Breast epithelium (tissue), 4 donors: ENCODE measurements around the gene DNM3. TPM values are rescaled to one million over a fixed set of nuclear protein-coding genes. Genes with fewer than 3 reads are reported as not detected.

Experiments used
- DNase-seq, 2 donors: peaks; one replicate each; pipeline ENCODE4 v3.0.0-alpha.2; 2019; ENCODE audit warnings: low spot score in 2 of 2
- H3K27ac ChIP-seq, 2 donors: fragments of 200-600 bp; sonication (generic) in 1 of 2; one replicate each; pipeline ENCODE4 v1.5.1; 2016 to 2019; ENCODE audit warnings: mild to moderate bottlenecking in 1 of 2
- H3K27me3 ChIP-seq, 2 donors: fragments of 200-600 bp; sonication (generic) in 1 of 2; one replicate each; pipeline versions ENCODE4 v1.5.1 to v1.6.0; 2017 to 2019; ENCODE audit warnings: control low read depth in 1 of 2, mild to moderate bottlenecking in 1 of 2
- H3K36me3 ChIP-seq: fragments of 200-600 bp; one replicate; pipeline ENCODE4 v1.5.1; 2019
- H3K4me1 ChIP-seq, 2 donors: fragments of 200-600 bp; sonication (generic); one replicate each; pipeline ENCODE4 v1.5.1; 2016 to 2019; ENCODE audit warnings: control low read depth in 1 of 2
- H3K4me3 ChIP-seq, 3 donors: fragments of 200-600 bp; sonication (generic); 1 replicate in 2 of 3; 2 replicates in 1 of 3; pipeline ENCODE4 v1.5.1; 2016 to 2019; ENCODE audit warnings: mild to moderate bottlenecking in 3 of 3, moderate library complexity in 2 of 3
- H3K9me3 ChIP-seq, 2 donors: fragments of 200-600 bp; sonication (generic) in 1 of 2; one replicate each; pipeline ENCODE4 v1.5.1; 2016 to 2019; ENCODE audit warnings: control low read depth in 1 of 2
- CTCF ChIP-seq, 3 donors: fragments of 450-650 bp; IDR thresholded peaks; one replicate each; pipeline ENCODE4 v1.5.1; 2016 to 2017; ENCODE audit warnings: antibody characterized with exemption in 3 of 3, mild to moderate bottlenecking in 3 of 3, moderate library complexity in 3 of 3
- POLR2A ChIP-seq: fragments of 450-650 bp; IDR thresholded peaks from one replicate; pipeline ENCODE4 v1.6.1; 2016; ENCODE audit warnings: antibody characterized with exemption, mild to moderate bottlenecking, moderate library complexity
- POLR2AphosphoS5 ChIP-seq, 3 donors: sonication (generic); formaldehyde crosslinking; IDR thresholded peaks; one replicate each; pipeline ENCODE4 v1.6.1; 2017; ENCODE audit warnings: antibody characterized with exemption in 3 of 3
- intact Hi-C: fragments of 100-400 bp; cut with DNase I; formaldehyde crosslinking; loops from one replicate; pipeline ENCODE4 v1.15.1; 2023; ENCODE audit warnings: low total_unique reads
- total RNA-seq, 3 donors: library from RNA; depleted of rRNA; stranded (reverse); fragments of >200 nt; gene quantifications; one replicate each; pipeline ENCODE4 v1.1.0, GENCODE V29; 2016

The DNM3 gene
- total RNA-seq, 3 donors from 2014 or later = 5.1 to 7.5 (median 6.6) TPM

GRCh38 chr1:172397633-172398032 is 556.3 kb downstream of the DNM3 start:
- TF ChIP-seq POLR2A (no peak), CTCF (IDR thresholded peaks at IDR 0.05) (no peak), POLR2AphosphoS5 (IDR thresholded peaks at IDR 0.05) (no peak)
- Histone ChIP-seq H3K9me3 (no peaks in the 10 kb centered on the region), H3K36me3 (no peaks in the 10 kb centered on the region), H3K27me3 (no peaks in the 10 kb centered on the region), H3K27ac (no peak overlapping the region), H3K4me3 (no peak overlapping the region), H3K4me1 (no peaks in the 10 kb centered on the region)
- no peak for DNase-seq
- intact Hi-C loops = no loop called here

GRCh38 chr1:172398193-172398592 is 556.9 kb downstream of the DNM3 start:
- H3K27ac ChIP-seq = peak overlapping the region; percentile 38 to 69

DNA sequence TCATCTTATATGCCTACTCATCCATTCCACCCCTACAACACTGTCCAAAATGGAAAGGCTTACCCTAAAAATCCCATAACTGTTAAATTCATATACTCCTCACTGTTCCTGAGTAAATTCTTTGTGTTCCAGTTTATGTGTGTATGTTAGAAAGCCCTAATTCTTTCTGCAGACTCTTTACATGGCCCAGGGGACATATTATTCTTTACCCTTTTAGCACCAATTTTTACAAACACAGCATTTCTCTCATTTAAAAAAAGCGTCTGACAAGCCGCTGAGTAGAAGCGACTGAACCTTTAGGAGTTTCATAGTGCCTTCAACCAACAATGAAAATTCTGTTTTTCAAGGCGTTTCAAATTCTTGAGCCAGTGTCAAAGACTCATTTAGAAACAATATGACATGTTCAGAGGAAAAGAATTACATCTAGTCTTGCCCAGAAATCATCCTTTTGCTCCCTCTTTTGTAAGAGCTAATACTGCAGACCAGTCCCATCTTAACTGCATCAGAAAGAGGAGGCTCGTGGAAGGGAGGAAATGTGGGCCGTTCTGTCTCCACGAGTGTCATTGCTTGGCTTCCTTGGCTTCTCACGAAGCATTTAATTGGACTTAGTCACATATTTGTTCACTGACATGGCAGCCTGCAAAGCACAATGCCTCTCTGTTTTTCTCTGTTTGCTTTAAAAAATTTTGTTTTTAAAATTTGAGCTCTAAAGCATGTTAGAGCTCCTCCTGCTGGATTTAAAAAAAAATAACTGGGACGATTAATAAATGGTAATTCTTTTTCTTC is 557.9 kb downstream of the DNM3 start:
- Histone ChIP-seq H3K4me3 (peak overlapping the region in 1 of 3 donors; percentile 12), H3K27me3 (no peaks in the 10 kb centered on the region), H3K36me3 (no peaks in the 10 kb centered on the region), H3K9me3 (no peaks in the 10 kb centered on the region), H3K4me1 (no peaks in the 10 kb centered on the region), H3K27ac (peak overlapping the region; percentile 69)
- TF ChIP-seq POLR2AphosphoS5 (IDR thresholded peaks at IDR 0.05) (peak in 2 of 3 donors; percentile 61 to 80), CTCF (IDR thresholded peaks at IDR 0.05) (peak; percentile 25 to 59 (median 57)), POLR2A (no peak)
- intact Hi-C loops = no loop called here
- DNase-seq = peak in 1 of 2 donors; percentile 52

More at GRCh38 chr1:172398193-172398592, 556.9 kb downstream of the DNM3 start:
- Histone ChIP-seq H3K9me3 (no peaks in the 10 kb centered on the region), H3K36me3 (no peaks in the 10 kb centered on the region), H3K27me3 (no peaks in the 10 kb centered on the region), H3K4me1 (no peaks in the 10 kb centered on the region), H3K4me3 (no peak overlapping the region)
- TF ChIP-seq POLR2A (no peak), POLR2AphosphoS5 (IDR thresholded peaks at IDR 0.05) (no peak), CTCF (IDR thresholded peaks at IDR 0.05) (no peak)
- intact Hi-C loops = no loop called here
- DNase-seq = no peak

DNA sequence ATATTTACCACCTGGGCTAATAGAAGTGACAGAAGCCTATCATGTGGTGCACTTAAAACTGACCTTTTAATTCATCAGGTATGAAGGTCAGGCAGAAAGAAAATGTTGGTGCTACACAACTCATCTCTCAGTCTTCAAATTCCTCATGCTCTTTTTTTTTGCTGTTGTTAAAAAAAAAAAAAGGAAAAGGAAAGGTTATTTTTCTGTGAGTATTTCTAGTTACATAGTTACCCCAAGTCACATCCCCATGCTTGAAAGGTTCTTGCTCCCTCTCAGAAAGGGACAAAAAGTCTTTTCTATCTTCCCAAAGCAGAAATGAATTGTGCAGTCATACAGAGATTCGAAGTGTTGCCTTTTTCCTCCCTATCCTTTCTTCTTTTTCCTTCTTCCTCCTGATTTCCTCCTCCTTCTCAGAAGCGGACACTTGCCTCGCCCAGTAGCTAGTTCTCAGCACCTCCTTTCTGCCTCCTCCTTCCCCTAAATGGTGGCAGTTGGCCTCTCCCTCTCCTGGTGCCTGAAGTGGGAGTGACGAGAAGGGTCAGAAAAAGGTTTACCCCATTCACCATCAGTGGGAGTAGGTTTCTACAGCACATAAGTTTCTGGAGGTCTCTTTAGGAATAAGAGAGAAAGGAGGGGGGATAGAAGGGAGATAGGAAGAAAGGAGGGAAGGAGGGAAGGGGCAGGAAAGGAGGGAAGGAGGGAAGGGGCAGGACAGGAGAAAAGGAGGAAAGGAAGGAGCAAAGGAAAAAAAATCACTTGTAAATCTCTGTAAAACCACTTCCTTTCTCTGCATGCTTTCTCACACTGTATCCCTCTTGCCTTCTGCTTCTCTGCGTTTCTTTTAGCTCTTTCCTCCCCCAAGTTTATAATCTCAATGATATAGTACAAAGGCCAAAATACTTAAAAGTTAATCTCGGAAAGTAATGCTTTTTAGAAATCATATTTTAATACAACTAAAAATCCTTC is 558.7 kb downstream of the DNM3 start:
- Histone ChIP-seq H3K27me3 (no peaks in the 10 kb centered on the region), H3K36me3 (no peaks in the 10 kb centered on the region), H3K4me1 (no peaks in the 10 kb centered on the region), H3K27ac (peak overlapping the region; percentile 69), H3K9me3 (no peaks in the 10 kb centered on the region), H3K4me3 (no peak overlapping the region)
- intact Hi-C loops = no loop called here
- TF ChIP-seq POLR2A (no peak), CTCF (IDR thresholded peaks at IDR 0.05) (no peak), POLR2AphosphoS5 (IDR thresholded peaks at IDR 0.05) (no peak)
- DNase-seq = no peak

DNA sequence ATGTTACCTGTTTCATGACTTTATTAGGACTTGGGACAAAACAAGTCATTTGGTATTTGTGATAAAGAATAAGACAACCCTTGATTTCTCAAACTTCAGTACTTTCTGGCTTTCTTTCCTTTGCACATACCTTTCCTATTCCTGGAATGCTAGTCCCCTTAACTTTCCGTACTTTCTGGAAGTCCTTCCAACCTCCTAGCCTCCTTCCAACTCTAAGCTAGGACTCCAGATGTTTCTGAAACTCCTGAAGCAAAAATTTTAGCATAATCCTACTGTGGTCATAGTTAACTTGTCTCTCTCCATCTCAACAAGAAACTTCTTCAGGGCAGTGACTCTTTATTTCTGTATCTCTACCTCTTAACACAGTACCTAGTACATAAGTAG is 559.4 kb downstream of the DNM3 start:
- H3K9me3 ChIP-seq = no peaks in the 10 kb centered on the region
- TF ChIP-seq CTCF (IDR thresholded peaks at IDR 0.05) (no peak), POLR2AphosphoS5 (IDR thresholded peaks at IDR 0.05) (no peak), POLR2A (no peak)
- no peak for DNase-seq
- peak overlapping the region; percentile 18 to 69 for H3K27ac ChIP-seq
- H3K4me1 ChIP-seq = no peaks in the 10 kb centered on the region
- no peak overlapping the region for H3K4me3 ChIP-seq
- intact Hi-C loops = no loop called here
- H3K27me3 ChIP-seq = no peaks in the 10 kb centered on the region
- H3K36me3 ChIP-seq = no peaks in the 10 kb centered on the region
